Measurements from ENCODE around the gene SUGP1. TPM values are rescaled to one million over a fixed set of nuclear protein-coding genes. Genes with fewer than 3 reads are reported as not detected.

SUGP1 gene
- total RNA-seq, 1 donor from 2014 or later, result 27.0 TPM

GRCh38 chr19:19227217-19227616 is 93.1 kb downstream of the SUGP1 start:
- no peak for DNase-seq (ENCODE audit: low spot score)

GRCh38 chr19:19226663-19227062 is 93.6 kb downstream of the SUGP1 start:
- DNase-seq (ENCODE audit: low spot score), result no peak

- DNase-seq (ENCODE audit: low spot score), result no peak
Measured at GRCh38 chr19:19226204-19226603, 94.1 kb downstream of the SUGP1 start.

Other genes with a start within 250 kb of the SUGP1 start
- gene TMEM161A, start 182.0 kb downstream of the SUGP1 start, total RNA-seq (ENCODE audit: insufficient read depth, low replicate concordance), result 6.7 TPM
- gene MEF2B, start 150.2 kb downstream of the SUGP1 start, total RNA-seq (ENCODE audit: insufficient read depth, low replicate concordance), result 0.72 TPM
- gene BORCS8, start 128.4 kb downstream of the SUGP1 start, total RNA-seq (ENCODE audit: insufficient read depth, low replicate concordance), result 15.4 TPM
- 42.9 TPM for gene RFXANK, start 128.3 kb downstream of the SUGP1 start, total RNA-seq (ENCODE audit: insufficient read depth, low replicate concordance)
- gene NR2C2AP, start 117.1 kb downstream of the SUGP1 start, total RNA-seq (ENCODE audit: insufficient read depth, low replicate concordance), result 4.8 TPM
- gene NCAN, start 108.6 kb downstream of the SUGP1 start, total RNA-seq (ENCODE audit: insufficient read depth, low replicate concordance), result 0.72 TPM
- 10.8 TPM for gene TM6SF2, start 47.2 kb downstream of the SUGP1 start, total RNA-seq (ENCODE audit: insufficient read depth, low replicate concordance)
- gene MAU2, start 320 bp upstream of the SUGP1 start, total RNA-seq (ENCODE audit: insufficient read depth, low replicate concordance), result 20.7 TPM
- 10.4 TPM for gene GATAD2A, start 85.2 kb upstream of the SUGP1 start, total RNA-seq (ENCODE audit: insufficient read depth, low replicate concordance)
- gene TSSK6, start 195.0 kb upstream of the SUGP1 start, total RNA-seq (ENCODE audit: insufficient read depth, low replicate concordance), result 1.7 TPM
- 121 TPM for gene NDUFA13, start 195.7 kb upstream of the SUGP1 start, total RNA-seq (ENCODE audit: insufficient read depth, low replicate concordance)
- gene YJEFN3, start 208.4 kb upstream of the SUGP1 start, total RNA-seq (ENCODE audit: insufficient read depth, low replicate concordance), result 3.1 TPM
- 20.5 TPM for gene CILP2, start 217.8 kb upstream of the SUGP1 start, total RNA-seq (ENCODE audit: insufficient read depth, low replicate concordance)

Measured in umbilical cord (tissue), 2 donors.